Heart right ventricle (tissue), 16 donors: ENCODE data around the gene CSNK2A1. TPM values are rescaled to one million over a fixed set of nuclear protein-coding genes. Genes with fewer than 3 reads are reported as not detected.

ENCODE experiments used
- ATAC-seq, 8 donors: fragments of 200-7000 bp; cut with Tn5 transposase; one replicate each; pipeline ENCODE4 v1.9.1; 2020; ENCODE audit warnings: mild to moderate bottlenecking in 8 of 8, moderate library complexity in 8 of 8, moderate number of reproducible peaks in 1 of 8
- DNase-seq, 2 donors: peaks; one replicate each; pipeline ENCODE4 v3.0.0-alpha.2; 2020
- H3K27ac ChIP-seq, 10 donors: fragments of 200-600 bp; sonication (generic) in 2 of 10; one replicate each; pipeline versions ENCODE4 v1.5.0 to v1.8.0; 2020 to 2022; ENCODE audit warnings: mild to moderate bottlenecking in 3 of 10
- H3K27me3 ChIP-seq, 7 donors: fragments of 200-600 bp; one replicate each; pipeline ENCODE4 v1.8.0; 2021 to 2022; ENCODE audit warnings: mild to moderate bottlenecking in 2 of 7
- H3K36me3 ChIP-seq, 9 donors: fragments of 200-600 bp; sonication (generic) in 1 of 9; one replicate each; pipeline versions ENCODE4 v1.5.0 to v1.8.0; 2020 to 2022; ENCODE audit warnings: mild to moderate bottlenecking in 2 of 9
- H3K4me1 ChIP-seq, 9 donors: fragments of 200-600 bp; sonication (generic) in 1 of 9; one replicate each; pipeline versions ENCODE4 v1.5.0 to v1.8.0; 2020 to 2022; ENCODE audit warnings: mild to moderate bottlenecking in 4 of 9
- H3K4me3 ChIP-seq, 10 donors: fragments of 200-600 bp; sonication (generic) in 2 of 10; one replicate each; pipeline versions ENCODE4 v1.5.0 to v1.8.0; 2020 to 2022; ENCODE audit warnings: mild to moderate bottlenecking in 7 of 10, moderate library complexity in 2 of 10
- H3K9me3 ChIP-seq, 11 donors: fragments of 200-600 bp in 10 of 11; sonication (generic) in 2 of 11; one replicate each; pipeline versions ENCODE4 v1.5.0 to v1.8.0; 2013 to 2022; ENCODE audit warnings: mild to moderate bottlenecking in 2 of 11, control low read depth in 1 of 11, moderate library complexity in 1 of 11
- CTCF ChIP-seq, 9 donors: fragments of 200-600 bp; sonication (generic) in 2 of 9; IDR thresholded peaks; one replicate each; pipeline versions ENCODE4 v1.5.0 to v1.8.0; 2021 to 2022; ENCODE audit warnings: antibody characterized with exemption in 9 of 9, mild to moderate bottlenecking in 5 of 9, moderate library complexity in 1 of 9
- WGBS, 2 donors: extraction: QIAGEN DNeasy Blood & Tissue Kit; methylation state at CpG; one replicate each; pipeline ENCODE4 v1.1.7; 2013; ENCODE audit warnings: inconsistent platforms in 1 of 2; 5-methylcytosine and 5-hydroxymethylcytosine counted together
- intact Hi-C, 10 donors: fragments of 100-400 bp; cut with DNase I; formaldehyde crosslinking; loops; one replicate each; pipeline versions ENCODE4 v1.11.1 to v1.14.2; 2022
- polyA plus RNA-seq, 2 donors: library from polyadenylated mRNA; stranded (reverse); fragments of 200-250 nt; gene quantifications; one replicate each; pipeline ENCODE4 v1.2.3, GENCODE V29; 2013
- total RNA-seq, 10 donors: library from RNA; stranded (reverse); fragmentation: NEBNext Ultra II Directional in 3 of 10; extraction: Animal tissue kit (Norgen Biotek cat#: 25700) in 3 of 10; gene quantifications; one replicate each; pipeline versions ENCODE4 v1.2.1 to v1.2.4, GENCODE V29; 2021 to 2023
- donor health status: Arrhythmogenic right ventricular cardiomyopathy.
- donor health status: ischemic (EF 13 %, LVEDD 7.1; RV severe dilation, severe dysfunction).
- donor health status: healthy with polysubstance abuse.
- donor health status: DM: no; HTN: yes; CAD: no.
- donor health status: DM: no; HTN: no; CAD: no.
- donor health status: ischemic (EF 25% LVEDD 6.9; RV normal size, moderate dysfunction).
- donor health status: ischemic (EF 25% LVEDD 5.7; RV mildly dilated, moderate dysfunction).
- donor health status: healthy.
- donor health status: DM: yes; HTN: yes; CAD: no.
- donor health status: Ischemic cardiomyopathy.
- donor health status: ischemic (EF 35%, LVEDD 5.7; RV mildly dilated, moderate dysfunction).
- donor health status: nonischemic (EF 11% LVEDD 7.7; RV severe dilation, severe dysfunction).
- donor health status: DM: yes; HTN: yes; CAD: no.
- donor health status: PGD.
- donor health status: ischemic (EF 29% LVEDD 5.4; RV normal size, mild dysfunction).
- donor health status: nonischemic (EF 23%, LVEDD 6.1; RV moderate dilation, normal function).

The CSNK2A1 gene
- total and polyA plus RNA-seq, 12 donors: 21.4 to 137 (median 125) TPM

GRCh38 chr20:481167-481566 lies 62.4 kb downstream of the CSNK2A1 start:
- H3K27ac ChIP-seq: no peak overlapping the region
- H3K4me1 ChIP-seq: peaks cover 0 to 26% (median 8%) of the 10 kb centered on the region in 9 donors
- WGBS, 2 donors: 72 to 77% methylated on average over 1 of the region's 1 CpG
- TF ChIP-seq CTCF (IDR thresholded peaks at IDR 0.05): no peak
- H3K27me3 ChIP-seq: no peaks in the 10 kb centered on the region
- ATAC-seq: no peak
- intact Hi-C loops: loop anchor here in 1 of 10 donors (10.0 kb wide), 1 partner anchor 56 kb away; no protein-coding TSS in a partner anchor
- no peak overlapping the region for H3K4me3 ChIP-seq
- H3K36me3 ChIP-seq: peaks cover 0 to 79% (median 37%) of the 10 kb centered on the region in 9 donors
- H3K9me3 ChIP-seq: no peaks in the 10 kb centered on the region
- no peak for DNase-seq

GRCh38 chr20:480044-480443 lies 63.5 kb downstream of the CSNK2A1 start:
- peaks cover 0 to 72% (median 27%) of the 10 kb centered on the region in 9 donors for H3K36me3 ChIP-seq
- WGBS, 2 donors: 55 to 72% methylated on average over 3 of the region's 3 CpGs

GRCh38 chr20:479487-479886 lies 64.1 kb downstream of the CSNK2A1 start:
- H3K4me3 ChIP-seq: no peak overlapping the region
- H3K9me3 ChIP-seq: no peaks in the 10 kb centered on the region
- DNase-seq (no peak), ATAC-seq (no peak)
- no peak overlapping the region for H3K27ac ChIP-seq
- peaks cover 0 to 25% (median 8%) of the 10 kb centered on the region in 9 donors for H3K4me1 ChIP-seq
- WGBS, 2 donors: 68 to 80% methylated on average over 2 of the region's 2 CpGs
- intact Hi-C loops: loop anchor here (1.0 to 10.0 kb wide), 8 partner anchors 72 to 255 kb away; partner anchors contain the start of gene RBCK1 (in 3 of the 10)
- H3K36me3 ChIP-seq: peaks cover 0 to 67% (median 26%) of the 10 kb centered on the region in 9 donors
- H3K27me3 ChIP-seq: no peaks in the 10 kb centered on the region
- no peak for TF ChIP-seq CTCF (IDR thresholded peaks at IDR 0.05)

More at GRCh38 chr20:480044-480443, 63.5 kb downstream of the CSNK2A1 start:
- no peaks in the 10 kb centered on the region for H3K9me3 ChIP-seq
- ATAC-seq: no peak
- no peak for DNase-seq
- H3K4me3 ChIP-seq: no peak overlapping the region
- peaks cover 0 to 26% (median 8%) of the 10 kb centered on the region in 9 donors for H3K4me1 ChIP-seq
- intact Hi-C loops: loop anchor here in 1 of 10 donors (10.0 kb wide), 1 partner anchor 55 kb away; no protein-coding TSS in a partner anchor
- H3K27ac ChIP-seq: no peak overlapping the region
- TF ChIP-seq CTCF (IDR thresholded peaks at IDR 0.05): no peak
- H3K27me3 ChIP-seq: no peaks in the 10 kb centered on the region

GRCh38 chr20:478949-479429 lies 64.6 kb downstream of the CSNK2A1 start:
- WGBS, 2 donors: 47 to 53% methylated on average over 3 of the region's 3 CpGs
- intact Hi-C loops: loop anchor here (1.0 to 10.0 kb wide), 8 partner anchors 72 to 256 kb away; partner anchors contain the start of gene RBCK1 (in 3 of the 10)
- H3K4me1 ChIP-seq: peaks cover 0 to 20% (median 8%) of the 10 kb centered on the region in 9 donors
- no peak overlapping the region for H3K27ac ChIP-seq
- peak; percentile 43 to 76 (median 67) for TF ChIP-seq CTCF (IDR thresholded peaks at IDR 0.05)
- no peaks in the 10 kb centered on the region for H3K9me3 ChIP-seq
- ATAC-seq (peak in 6 of 8 donors; percentile 15 to 56 (median 42)), DNase-seq (peak in 1 of 2 donors; percentile 24)
- H3K36me3 ChIP-seq: peaks cover 0 to 62% (median 25%) of the 10 kb centered on the region in 9 donors
- no peaks in the 10 kb centered on the region for H3K27me3 ChIP-seq
- H3K4me3 ChIP-seq: no peak overlapping the region
